ENCODE measurements around the gene TMEM61.
"Not testable (repeated sequence)": the region's sequence is repeated elsewhere in the genome, so short reads cannot be mapped to it uniquely, and the experiment has no call there.

TMEM61 gene

GRCh38 chr1:55012661-55013060 is 32.2 kb downstream of the TMEM61 start:
- DNase-seq (ENCODE audit: extremely low read depth, insufficient read length) = no peak
- H3K4me3 ChIP-seq (replicated peaks; ENCODE audit: low read depth, low read length) = no peak overlapping the region
- no peaks in the 10 kb centered on the region; the same call in 1 of the 2 replicates for H3K27me3 ChIP-seq (replicated peaks; ENCODE audit: control insufficient read depth, insufficient read depth, low read length)
- no peaks in the 10 kb centered on the region for H3K36me3 ChIP-seq (ENCODE audit: control insufficient read depth, insufficient read depth, low read length)
- TF ChIP-seq CTCF (IDR thresholded peaks at IDR 0.05; ENCODE audit: insufficient read depth, low read length, poor library complexity, severe bottlenecking) = no peak

GRCh38 chr1:55015123-55015522 is 34.7 kb downstream of the TMEM61 start:
- Histone ChIP-seq H3K4me3 (replicated peaks; ENCODE audit: low read depth, low read length) (no peak overlapping the region), H3K27me3 (replicated peaks; ENCODE audit: control insufficient read depth, insufficient read depth, low read length) (no peaks in the 10 kb centered on the region; the same call in 1 of the 2 replicates), H3K36me3 (ENCODE audit: control insufficient read depth, insufficient read depth, low read length) (no peaks in the 10 kb centered on the region)
- no peak for DNase-seq (ENCODE audit: extremely low read depth, insufficient read length)
- TF ChIP-seq CTCF (IDR thresholded peaks at IDR 0.05; ENCODE audit: insufficient read depth, low read length, poor library complexity, severe bottlenecking) = no peak

- no peak for TF ChIP-seq CTCF (IDR thresholded peaks at IDR 0.05; ENCODE audit: insufficient read depth, low read length, poor library complexity, severe bottlenecking)
- no peaks in the 10 kb centered on the region; the same call in 1 of the 2 replicates for H3K27me3 ChIP-seq (replicated peaks; ENCODE audit: control insufficient read depth, insufficient read depth, low read length)
- no peaks in the 10 kb centered on the region for H3K36me3 ChIP-seq (ENCODE audit: control insufficient read depth, insufficient read depth, low read length)
- DNase-seq (ENCODE audit: extremely low read depth, insufficient read length) = no peak
- H3K4me3 ChIP-seq (replicated peaks; ENCODE audit: low read depth, low read length) = no peak overlapping the region
Measured at GRCh38 chr1:55015731-55016620, 35.5 kb downstream of the TMEM61 start.

GRCh38 chr1:55018395-55018794 is 38.0 kb downstream of the TMEM61 start:
- no peak for TF ChIP-seq CTCF (IDR thresholded peaks at IDR 0.05; ENCODE audit: insufficient read depth, low read length, poor library complexity, severe bottlenecking)
- DNase-seq (ENCODE audit: extremely low read depth, insufficient read length) = no peak
- Histone ChIP-seq H3K27me3 (replicated peaks; ENCODE audit: control insufficient read depth, insufficient read depth, low read length) (no peaks in the 10 kb centered on the region; the same call in 1 of the 2 replicates), H3K36me3 (ENCODE audit: control insufficient read depth, insufficient read depth, low read length) (no peaks in the 10 kb centered on the region), H3K4me3 (replicated peaks; ENCODE audit: low read depth, low read length) (no peak overlapping the region)

- DNase-seq (ENCODE audit: extremely low read depth, insufficient read length) = peak; percentile 45
- Histone ChIP-seq H3K27me3 (replicated peaks; ENCODE audit: control insufficient read depth, insufficient read depth, low read length) (no peaks in the 10 kb centered on the region), H3K4me3 (replicated peaks; ENCODE audit: low read depth, low read length) (no peak overlapping the region), H3K36me3 (ENCODE audit: control insufficient read depth, insufficient read depth, low read length) (no peaks in the 10 kb centered on the region)
- TF ChIP-seq CTCF (IDR thresholded peaks at IDR 0.05; ENCODE audit: insufficient read depth, low read length, poor library complexity, severe bottlenecking) = peak; percentile 95
Measured at GRCh38 chr1:55021942-55022546, 41.6 kb downstream of the TMEM61 start.

- H3K4me3 ChIP-seq (replicated peaks; ENCODE audit: low read depth, low read length); DNase-seq (ENCODE audit: extremely low read depth, insufficient read length); H3K36me3 ChIP-seq (ENCODE audit: control insufficient read depth, insufficient read depth, low read length); H3K27me3 ChIP-seq (replicated peaks; ENCODE audit: control insufficient read depth, insufficient read depth, low read length): not testable (repeated sequence)
Measured at GRCh38 chr1:55024163-55024562, 43.7 kb downstream of the TMEM61 start.

- DNase-seq (ENCODE audit: extremely low read depth, insufficient read length); H3K4me3 ChIP-seq (replicated peaks; ENCODE audit: low read depth, low read length); H3K36me3 ChIP-seq (ENCODE audit: control insufficient read depth, insufficient read depth, low read length); H3K27me3 ChIP-seq (replicated peaks; ENCODE audit: control insufficient read depth, insufficient read depth, low read length): not testable (repeated sequence)
Measured at GRCh38 chr1:55026682-55027081, 46.3 kb downstream of the TMEM61 start.

- not testable (repeated sequence) for H3K36me3 ChIP-seq (ENCODE audit: control insufficient read depth, insufficient read depth, low read length); DNase-seq (ENCODE audit: extremely low read depth, insufficient read length); H3K27me3 ChIP-seq (replicated peaks; ENCODE audit: control insufficient read depth, insufficient read depth, low read length); H3K4me3 ChIP-seq (replicated peaks; ENCODE audit: low read depth, low read length)
Measured at GRCh38 chr1:55031098-55031497, 50.7 kb downstream of the TMEM61 start.

Measured in GM06990 (cell line).